ENCODE measurements around the gene RAD51B. TPM values are rescaled to one million over a fixed set of nuclear protein-coding genes. Genes with fewer than 3 reads are reported as not detected.

The RAD51B gene
- total RNA-seq, 1 experiment from 2014 or later = 29.9 TPM

GRCh38 chr14:68777644-68778043, 958.1 kb downstream of the RAD51B start:
- ChIA-PET CTCF (no interaction called here), POLR2A (ENCODE audit: unreplicated experiment) (interaction anchor here (0.5 to 0.6 kb wide), 2 partner anchors 143 to 194 kb away, joined by 4 to 9 read pairs; no protein-coding TSS in a partner anchor)
- H3K4me2 ChIP-seq = no peak overlapping the region
- TF ChIP-seq EZH2 (IDR thresholded peaks at IDR 0.05; ENCODE audit: low read depth) = no peak
- no peak for TF ChIP-seq CTCF (conservative IDR thresholded peaks at IDR 0.05)
- no peaks in the 10 kb centered on the region for H4K20me1 ChIP-seq (ENCODE audit: insufficient read depth)
- H3K27me3 ChIP-seq (ENCODE audit: insufficient read depth, low read depth) = no peaks in the 10 kb centered on the region
- BruUV-seq (replicated peaks) = no TSS peak
- H3F3A ChIP-seq (ENCODE audit: insufficient read depth, low read depth) = peaks cover 39% of the 10 kb centered on the region; the same call in 1 of the 2 replicates
- no peaks in the 10 kb centered on the region for H3K9me2 ChIP-seq (ENCODE audit: insufficient read depth)
- no peak for DNase-seq
- H3K4me3 ChIP-seq = no peak overlapping the region
- no peak overlapping the region for H3K27ac ChIP-seq
- no peaks in the 10 kb centered on the region for H3K36me3 ChIP-seq (ENCODE audit: low read depth)
- intact Hi-C loops (cut with micrococcal nuclease; ENCODE audit: unreplicated experiment) = no loop called here
- peaks cover 34% of the 10 kb centered on the region for H3K4me1 ChIP-seq (replicated peaks; ENCODE audit: insufficient read depth)
- H3K79me2 ChIP-seq (ENCODE audit: low read depth) = no peaks in the 10 kb centered on the region
- no peaks in the 10 kb centered on the region for H3K9me3 ChIP-seq (ENCODE audit: insufficient read depth, low read depth)
- no peak overlapping the region for H2AFZ ChIP-seq

Other genes with a start within 250 kb of the RAD51B start
- 9.8 and 13.0 TPM in 2 replicates for gene PIGH, start 219.5 kb upstream of the RAD51B start, total RNA-seq (2021)
- 8.6 and 10.2 TPM in 2 replicates for gene ARG2, start 199.9 kb upstream of the RAD51B start, total RNA-seq (2021)
- gene VTI1B, start 145.1 kb upstream of the RAD51B start, total RNA-seq (2021) = 131 and 148 TPM in 2 replicates
- 73.2 and 97.0 TPM in 2 replicates for gene RDH11, start 124.0 kb upstream of the RAD51B start, total RNA-seq (2021)
- not detected in 2 replicates for gene RDH12, start 117.9 kb upstream of the RAD51B start, total RNA-seq (2021)
- 18.9 and 19.2 TPM in 2 replicates for gene ZFYVE26, start 3.2 kb upstream of the RAD51B start, total RNA-seq (2021)